ENCODE data around the gene DPP9. TPM values are rescaled to one million over a fixed set of nuclear protein-coding genes. Genes with fewer than 3 reads are reported as not detected.

DPP9 gene
- total and polyA plus RNA-seq, 2 of the 8 experiments (the other 6 are each of a cell fraction or from before 2014, with no cell fraction given), result 11.6 to 40.7 TPM

DNA sequence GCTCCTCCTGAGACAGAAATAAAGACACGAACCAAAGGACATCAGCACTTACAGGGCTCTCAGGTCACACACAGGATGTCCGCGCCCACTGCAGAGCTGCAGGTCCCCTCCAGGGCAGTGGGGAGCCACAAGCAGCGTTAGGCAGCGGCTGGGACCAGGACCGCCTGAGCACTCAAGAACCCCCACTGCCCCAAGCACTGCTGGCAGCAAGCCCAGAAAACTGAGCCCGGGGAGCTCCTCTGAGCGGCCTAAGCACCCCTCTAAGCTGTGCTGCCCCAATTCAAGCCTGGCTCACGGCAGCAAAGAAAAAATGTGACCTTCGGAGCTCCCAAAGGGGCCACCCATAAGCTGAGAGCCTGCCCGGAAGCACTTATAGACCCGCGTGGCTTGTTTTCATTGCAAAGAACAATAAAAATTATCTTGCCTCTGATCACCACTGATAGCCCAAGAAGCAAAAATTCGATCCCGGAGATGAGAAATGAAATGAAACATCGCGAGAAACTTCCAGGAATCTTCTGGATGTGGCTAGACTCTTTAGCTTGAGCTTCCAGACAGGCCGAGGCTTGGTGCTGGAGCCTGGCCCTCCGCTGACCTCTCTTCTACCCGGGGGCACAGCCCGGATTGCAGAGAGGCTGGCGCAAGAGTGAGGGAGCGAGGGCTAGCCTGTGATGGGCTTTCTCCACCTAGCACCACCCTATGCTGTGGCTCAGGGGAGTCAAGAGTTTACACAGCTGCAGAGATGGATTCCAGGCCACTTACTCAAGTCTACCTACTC, 6.3 kb downstream of the DPP9 start:
- 93% methylated on average over 22 of the region's 23 CpGs; no CpG with 5 or more reads in 1 of the 2 experiments for WGBS, 2 experiments (ENCODE audit: extremely low coverage in 1 of 2, insufficient coverage in 1 of 2, insufficient read length in 1 of 2, insufficient replicate concordance in 2 of 2, low coverage in 1 of 2, low lambda C conversion rate in 2 of 2, missing lambda C conversion rate in 1 of 2)
- Histone ChIP-seq H3K4me1 (replicated peaks in 1 of 4; ENCODE audit: control insufficient read depth in 3 of 4, insufficient read depth in 4 of 4, low read length in 3 of 4) (peaks cover 0 to under 1% (median 0%) of the 10 kb centered on the region in 4 experiments; a peak in 1 of 7 replicates), H4K91ac (replicated peaks; ENCODE audit: insufficient read length, low read length) (no peak overlapping the region), H3K27me3 (replicated peaks in 1 of 4; ENCODE audit: control insufficient read depth in 3 of 4, extremely low read depth in 1 of 4, insufficient read depth in 3 of 4, low read length in 3 of 4) (no peaks in the 10 kb centered on the region), H2AFZ (ENCODE audit: low read length) (no peak overlapping the region), H3K23ac (ENCODE audit: insufficient read length) (no peak overlapping the region), H3K4ac (replicated peaks; ENCODE audit: insufficient read length, low read depth, low read length) (no peak overlapping the region), H2BK12ac (ENCODE audit: low read depth, low read length) (no peak overlapping the region), H3K18ac (ENCODE audit: extremely low read depth, low read length) (no peak overlapping the region), H4K5ac (ENCODE audit: insufficient read length, low read depth, low read length) (no peak overlapping the region), H3K79me1 (ENCODE audit: low read depth, low read length) (peaks cover 12% of the 10 kb centered on the region; the same call in 1 of the 2 replicates), H3K9ac (replicated peaks in 1 of 4; ENCODE audit: extremely low read depth in 1 of 4, low read depth in 3 of 4, low read length in 3 of 4) (no peak overlapping the region), H3K4me3 (ENCODE audit: extremely low read depth in 1 of 4, insufficient read depth in 2 of 4, low read depth in 3 of 4, low read length in 4 of 4) (no peak overlapping the region), H3K56ac (replicated peaks; ENCODE audit: insufficient read length, low read depth, low read length) (no peak overlapping the region), H2BK15ac (ENCODE audit: low read length) (no peak overlapping the region), H4K8ac (ENCODE audit: extremely low read depth, insufficient read depth, low read length) (no peak overlapping the region; the same call in 1 of the 2 replicates), H3K14ac (ENCODE audit: insufficient read length) (no peak overlapping the region), H2BK120ac (replicated peaks; ENCODE audit: low read depth, low read length) (no peak overlapping the region), H2AK5ac (ENCODE audit: low read depth, low read length) (no peak overlapping the region), H3K27ac (ENCODE audit: low read depth, low read length) (no peak overlapping the region), H2BK20ac (ENCODE audit: low read length) (no peak overlapping the region), H3K79me2 (ENCODE audit: control insufficient read depth in 1 of 2, insufficient read depth in 2 of 2, low read length in 2 of 2) (peaks cover 0 to 13% of the 10 kb centered on the region in 2 experiments; a peak in 3 of 4 replicates), H4K20me1 (replicated peaks in 1 of 2; ENCODE audit: control insufficient read depth in 1 of 2, insufficient read depth in 2 of 2, low read length in 2 of 2) (peaks cover 5 to 24% of the 10 kb centered on the region in 2 experiments), H3K4me2 (ENCODE audit: insufficient read depth in 1 of 2, low read depth in 2 of 2, low read length in 2 of 2) (no peak overlapping the region), H3K23me2 (ENCODE audit: low read depth, low read length) (no peaks in the 10 kb centered on the region), H3K9me3 (ENCODE audit: insufficient read depth in 2 of 2, low read depth in 1 of 2, low read length in 1 of 2) (no peaks in the 10 kb centered on the region), H3K36me3 (ENCODE audit: control insufficient read depth in 2 of 4, insufficient read depth in 4 of 4, low read length in 3 of 4) (peaks cover 9 to 34% (median 31%) of the 10 kb centered on the region in 4 experiments; a peak in 5 of 8 replicates), H2BK5ac (ENCODE audit: low read depth, low read length) (no peak overlapping the region)
- no peak for DNase-seq (ENCODE audit: low read depth in 1 of 2, low spot score in 2 of 2)
- ChIA-PET CTCF (ENCODE audit: partially characterized antibody) (interaction anchor here (0.7 to 1.4 kb wide), 4 partner anchors 16 to 85 kb away, joined by 3 read pairs; no protein-coding TSS in a partner anchor), POLR2A (ENCODE audit: partially characterized antibody) (interaction anchor here (0.6 to 1.2 kb wide), 4 partner anchors 11 to 278 kb away, joined by 3 to 5 read pairs (median 3); no protein-coding TSS in a partner anchor)
- no peak for FAIRE-seq
- TF ChIP-seq HDAC6 (IDR thresholded peaks at IDR 0.05; ENCODE audit: low read depth, low read length) (no peak), CTBP2 (IDR thresholded peaks at IDR 0.05; ENCODE audit: borderline replicate concordance, insufficient read depth, insufficient read length, low read length) (no peak), SIX5 (IDR thresholded peaks at IDR 0.05; ENCODE audit: low read depth, low read length) (no peak), TEAD4 (IDR thresholded peaks at IDR 0.05; ENCODE audit: low read depth, low read length) (no peak), KDM5A (IDR thresholded peaks at IDR 0.05; ENCODE audit: low read length) (no peak)
